GM13977 (cell line): ENCODE data around the gene AMPD3.

Experiments used
- DNase-seq: peaks from one replicate; pipeline ENCODE4 v3.0.0; 2012; ENCODE audit warnings: low spot score
- CTCF ChIP-seq: IDR thresholded peaks from 2 replicates; pipeline ENCODE4 v1.5.1; 2012; ENCODE audit warnings: mild to moderate bottlenecking, control low read depth; ENCODE audit not compliant: insufficient read depth; ENCODE audit errors: extremely low read depth, missing control alignments
- in situ Hi-C: fragments of 300-500 bp; cut with MboI; formaldehyde crosslinking; loops from one replicate; pipeline ENCODE4 v1.12.0; 2022; ENCODE audit warnings: low sequenced_read_pairs, low pct_unique_long_range_greater_than_20kb, mixed read lengths, inconsistent platforms; ENCODE audit not compliant: unreplicated experiment

The AMPD3 gene

DNA sequence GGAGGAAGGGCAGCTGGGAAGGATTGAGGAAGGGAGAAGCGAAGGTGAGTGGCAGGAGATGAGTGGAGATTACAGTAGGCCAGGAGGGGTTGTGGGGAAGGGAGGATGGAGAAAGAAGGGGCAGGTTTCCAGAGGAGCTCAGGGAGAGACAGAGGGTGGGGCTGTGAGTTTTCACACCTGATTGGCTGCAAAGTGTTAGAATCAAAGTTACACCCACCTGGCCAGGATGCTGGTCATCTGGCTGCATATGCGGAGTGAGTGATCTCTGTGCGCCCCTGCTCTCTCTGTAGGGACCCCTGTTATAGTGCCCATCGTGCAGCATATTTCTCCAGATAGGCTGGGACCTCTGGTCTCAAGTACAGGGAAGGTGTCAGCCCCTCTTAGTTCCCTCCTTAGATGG lies 18.3 kb downstream of the AMPD3 start:
- DNase-seq = no peak
- in situ Hi-C loops = no loop called here
- no peak for TF ChIP-seq CTCF

GRCh38 chr11:10474551-10474950 lies 19.5 kb downstream of the AMPD3 start:
- DNase-seq = no peak
- TF ChIP-seq CTCF = no peak
- in situ Hi-C loops = no loop called here

DNA sequence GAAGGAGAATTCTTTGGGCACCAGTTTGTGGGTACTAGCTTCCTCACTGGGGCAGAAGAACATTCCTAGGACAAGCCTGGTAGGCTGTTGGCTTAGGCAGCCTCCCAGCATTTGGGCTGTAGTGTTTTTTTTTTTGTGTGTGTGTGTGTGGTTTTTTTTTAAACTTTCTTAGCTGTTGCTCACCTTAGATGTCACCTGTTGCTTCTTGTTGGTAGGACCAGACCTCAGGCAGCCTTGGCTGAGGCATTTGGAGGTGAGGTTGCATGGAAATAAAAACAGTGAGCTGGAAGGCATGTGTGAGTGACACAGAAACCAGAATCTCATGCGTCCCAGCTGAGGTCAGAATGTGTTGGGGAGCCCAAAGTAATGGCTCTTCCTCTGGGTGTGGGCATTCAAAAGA lies 21.3 kb downstream of the AMPD3 start:
- no peak for TF ChIP-seq CTCF
- DNase-seq = no peak
- in situ Hi-C loops = no loop called here

- in situ Hi-C loops = no loop called here
- DNase-seq = no peak
- no peak for TF ChIP-seq CTCF
These were observed 22.0 kb downstream of the AMPD3 start for GRCh38 chr11:10476927-10477689.

DNA sequence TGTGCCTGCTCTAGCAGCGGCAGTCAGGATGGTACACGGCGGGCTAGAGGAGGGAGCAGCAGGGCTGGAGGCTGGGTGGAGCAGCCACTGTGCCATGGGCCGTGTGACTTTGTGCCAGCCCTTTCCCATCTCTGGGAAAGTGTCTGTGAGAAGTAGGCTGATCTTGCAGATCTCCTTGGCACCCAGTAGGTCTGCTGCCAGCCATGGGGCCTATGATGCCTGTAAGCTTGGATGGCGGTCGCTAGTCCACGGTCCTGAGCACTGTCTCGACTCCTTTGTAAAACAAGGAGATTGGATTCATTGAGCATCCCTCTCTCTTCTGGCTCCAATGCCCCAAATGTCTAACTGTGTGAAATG lies 22.6 kb downstream of the AMPD3 start:
- DNase-seq = no peak
- no peak for TF ChIP-seq CTCF
- in situ Hi-C loops = no loop called here

DNA sequence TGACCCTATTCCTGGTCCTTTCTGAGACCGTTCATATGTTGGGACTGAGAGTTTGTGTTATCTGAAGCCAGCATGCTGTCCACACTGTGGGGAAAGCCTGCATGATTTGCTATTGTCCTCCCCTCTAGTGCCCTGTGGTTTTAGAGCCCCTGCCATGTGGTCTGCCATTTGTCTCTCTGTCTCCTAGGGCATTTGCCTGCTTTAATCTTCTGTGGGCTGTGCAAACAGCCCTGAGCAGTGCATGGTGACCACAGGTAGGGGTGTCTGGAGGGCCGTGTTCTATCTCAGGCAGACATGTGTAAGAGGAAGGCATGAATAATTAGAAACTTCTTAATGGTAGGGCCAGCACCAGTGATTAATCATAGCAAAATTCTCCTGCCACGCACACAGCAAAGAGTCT lies 23.0 kb downstream of the AMPD3 start:
- no peak for TF ChIP-seq CTCF
- DNase-seq = no peak
- in situ Hi-C loops = no loop called here
